Stimulated activated effector memory CD8-positive, alpha-beta T cell treated with anti-CD3 and anti-CD28 coated beads, Interleukin-12 subunit alpha, Interleukin-12 subunit beta, amount 100 ng/mL, for 72 hours (primary cell): ENCODE results near the gene R3HDM2.
A peak's percentile ranks its signal among the peaks of the same experiment; 100 is the strongest.
"Not testable (repeated sequence)": the region's sequence is repeated elsewhere in the genome, so short reads cannot be mapped to it uniquely, and the experiment has no call there.

Experiments
- ATAC-seq: fragments of 150-1000 bp; cut with Tn5 transposase; 2 replicates; pipeline ENCODE4 v1.10.0; 2021
- DNase-seq, 2 donors: peaks; one replicate each; pipeline ENCODE4 v3.0.0; 2021 to 2022; ENCODE audit warnings: low spot score in 2 of 2
- H3K27ac Mint-ChIP-seq: one replicate; pipeline ENCODE4 v1.8.0; 2022; ENCODE audit warnings: mild to moderate bottlenecking, mixed read lengths
- H3K36me3 Mint-ChIP-seq: one replicate; pipeline ENCODE4 v1.8.0; 2022; ENCODE audit warnings: mild to moderate bottlenecking, mixed read lengths
- H3K4me1 Mint-ChIP-seq: one replicate; pipeline ENCODE4 v1.8.0; 2022; ENCODE audit warnings: mixed read lengths
- H3K4me3 Mint-ChIP-seq: one replicate; pipeline ENCODE4 v1.8.0; 2022; ENCODE audit warnings: mild to moderate bottlenecking, mixed read lengths
- H3K9me3 Mint-ChIP-seq: one replicate; pipeline ENCODE4 v1.8.0; 2022; ENCODE audit warnings: mixed read lengths

Gene R3HDM2

DNA sequence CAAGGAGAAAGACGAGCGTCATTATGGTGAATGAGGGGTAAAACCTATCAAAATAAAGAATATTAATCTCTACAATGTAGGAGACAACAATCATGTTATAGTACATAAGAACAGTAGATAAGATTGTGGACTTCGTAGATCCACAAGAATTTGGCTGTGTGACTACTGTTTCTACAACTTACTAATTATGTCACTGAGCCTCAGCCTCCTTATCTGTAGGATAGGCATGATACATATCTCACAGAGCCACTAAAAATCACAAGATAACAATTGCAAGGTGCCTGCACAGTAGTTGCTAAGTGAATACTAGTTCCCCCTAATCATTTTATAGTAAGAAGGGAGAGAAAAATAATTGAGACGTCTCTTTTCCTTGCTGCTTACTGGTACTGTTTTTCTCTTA lies 101.6 kb downstream of the R3HDM2 start:
- ATAC-seq, result no peak
- H3K4me1 Mint-ChIP-seq, result no peaks in the 10 kb centered on the region
- H3K27ac Mint-ChIP-seq, result no peak overlapping the region
- H3K9me3 Mint-ChIP-seq, result no peaks in the 10 kb centered on the region
- H3K36me3 Mint-ChIP-seq, result peaks cover 30% of the 10 kb centered on the region
- DNase-seq, result no peak
- H3K4me3 Mint-ChIP-seq, result no peak overlapping the region

DNA sequence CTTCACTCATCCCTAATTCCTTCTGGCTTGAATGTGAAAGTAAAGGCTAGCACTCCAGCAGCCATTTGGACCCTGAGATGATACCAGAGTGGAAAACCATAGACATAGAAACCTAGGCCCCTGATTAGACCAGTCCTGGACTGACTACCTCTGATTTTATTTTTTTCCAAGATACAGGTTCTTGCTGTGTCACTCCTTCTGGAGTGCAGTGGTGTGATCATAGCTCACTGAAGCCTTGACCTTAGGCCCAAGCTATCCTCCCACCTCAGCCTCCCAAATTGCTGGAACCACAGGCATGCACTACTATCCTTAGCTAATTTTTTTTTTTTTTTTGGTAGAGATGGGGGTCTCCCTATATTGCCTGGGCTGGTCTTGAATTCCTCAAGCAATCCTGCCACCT lies 105.4 kb downstream of the R3HDM2 start:
- no peak overlapping the region for H3K4me3 Mint-ChIP-seq
- no peak overlapping the region for H3K27ac Mint-ChIP-seq
- no peak for DNase-seq
- H3K36me3 Mint-ChIP-seq, result peaks cover 9% of the 10 kb centered on the region
- no peak for ATAC-seq
- no peaks in the 10 kb centered on the region for H3K4me1 Mint-ChIP-seq
- no peaks in the 10 kb centered on the region for H3K9me3 Mint-ChIP-seq

DNA sequence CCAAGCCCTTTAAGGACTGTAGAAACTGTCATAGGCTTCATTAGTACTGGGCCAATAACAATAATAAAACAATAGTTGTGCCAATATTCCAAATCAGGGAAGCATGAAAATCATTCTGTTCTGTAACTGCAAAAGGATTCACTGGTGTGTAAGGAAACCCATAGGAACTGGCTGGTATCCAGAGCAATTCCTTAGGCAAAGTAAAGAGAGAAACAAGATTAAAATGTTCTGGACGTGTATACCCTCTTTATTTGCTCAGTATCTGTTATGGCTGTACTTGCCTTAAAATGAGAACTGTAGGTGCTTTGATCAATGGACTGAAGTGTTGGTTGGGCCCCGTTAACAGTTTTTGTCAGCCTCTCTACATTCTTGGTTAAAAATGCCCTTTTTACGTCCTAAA lies 107.4 kb downstream of the R3HDM2 start:
- Mint-ChIP-seq H3K4me3 (no peak overlapping the region), H3K27ac (peak overlapping the region; percentile 35), H3K4me1 (no peaks in the 10 kb centered on the region), H3K36me3 (peaks cover 9% of the 10 kb centered on the region), H3K9me3 (no peaks in the 10 kb centered on the region)
- ATAC-seq, result no peak
- DNase-seq, result no peak

DNA sequence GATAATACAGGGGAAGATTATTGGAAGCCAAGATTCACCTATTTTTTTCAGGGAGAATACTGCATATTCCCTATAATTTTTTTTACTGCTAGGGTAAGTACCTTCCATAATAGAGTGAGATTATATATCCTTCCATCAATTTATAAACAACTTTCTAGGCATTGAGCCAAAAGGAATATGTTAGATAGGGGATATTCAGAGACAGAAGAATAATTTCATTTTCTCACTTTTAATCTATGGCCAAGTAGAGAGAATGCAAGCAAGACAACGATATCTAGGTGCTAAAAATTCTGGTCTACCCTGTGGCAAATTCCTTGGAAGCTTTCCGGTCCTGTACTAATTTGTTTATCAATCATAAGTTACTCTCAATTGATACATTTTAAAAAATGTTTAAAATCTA lies 110.2 kb downstream of the R3HDM2 start:
- Mint-ChIP-seq H3K9me3 (no peaks in the 10 kb centered on the region), H3K27ac (no peak overlapping the region), H3K36me3 (no peaks in the 10 kb centered on the region), H3K4me1 (no peaks in the 10 kb centered on the region), H3K4me3 (no peak overlapping the region)
- no peak for DNase-seq
- ATAC-seq, result no peak

DNA sequence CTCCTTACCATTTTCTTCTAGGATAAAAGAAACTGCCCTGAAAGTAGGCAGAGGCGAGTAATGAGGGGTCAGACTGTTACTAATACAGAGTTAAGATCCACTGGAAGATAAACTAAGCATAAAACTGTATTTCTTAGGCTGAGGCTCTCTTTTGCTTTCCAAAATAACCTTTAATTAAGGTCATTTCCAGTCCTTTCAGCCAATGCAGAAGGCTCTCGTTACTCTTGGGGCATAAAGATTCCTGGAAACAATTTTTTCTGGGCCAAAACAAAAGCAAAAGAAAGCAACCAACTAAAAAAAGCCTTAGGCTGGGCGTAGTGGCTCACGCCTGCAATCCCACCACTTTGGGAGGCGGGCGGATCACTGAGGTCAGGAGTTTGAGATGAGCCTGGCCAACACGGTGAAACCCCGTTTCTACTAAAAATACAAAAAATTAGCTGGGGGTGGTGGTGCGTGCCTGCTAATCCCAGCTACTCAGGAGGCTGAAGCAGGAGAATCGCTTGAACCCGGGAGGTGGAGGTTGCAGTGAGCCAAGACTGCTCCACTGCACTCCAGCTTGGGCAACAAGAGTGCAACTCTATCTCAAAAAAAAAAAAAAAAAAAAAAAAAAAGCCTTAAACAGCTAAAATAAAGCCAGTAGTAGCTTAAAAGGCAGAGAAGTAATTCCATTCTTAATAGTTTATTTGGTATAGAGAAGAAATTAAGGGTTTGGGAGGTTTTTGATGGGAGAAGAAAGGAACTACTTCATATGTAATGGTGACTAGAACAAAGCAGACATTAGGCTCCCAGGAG lies 111.0 kb downstream of the R3HDM2 start:
- no peaks in the 10 kb centered on the region for H3K4me1 Mint-ChIP-seq
- no peaks in the 10 kb centered on the region for H3K9me3 Mint-ChIP-seq
- ATAC-seq (no peak), DNase-seq (no peak)
- no peak overlapping the region for H3K4me3 Mint-ChIP-seq
- no peaks in the 10 kb centered on the region for H3K36me3 Mint-ChIP-seq
- peak overlapping the region; percentile 52 for H3K27ac Mint-ChIP-seq

DNA sequence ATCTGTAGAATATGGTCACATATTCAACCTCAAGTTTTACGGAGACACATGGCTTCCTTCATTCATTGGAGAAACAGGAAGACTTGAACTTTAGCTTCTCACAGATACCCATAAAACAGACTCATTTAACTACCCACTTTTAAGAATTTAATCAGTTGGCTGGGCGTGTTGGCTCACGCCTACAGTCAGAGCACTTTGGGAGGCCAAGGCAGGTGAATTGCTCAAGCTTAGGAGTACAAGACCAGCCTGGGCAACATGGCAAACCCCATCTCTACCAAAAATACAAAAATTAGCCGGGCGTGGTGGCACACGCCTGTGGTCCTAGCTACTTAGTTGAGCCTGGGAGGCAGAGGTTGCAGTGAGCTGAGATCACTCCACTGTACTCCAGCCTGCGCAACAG lies 115.2 kb downstream of the R3HDM2 start:
- peak overlapping the region; percentile 68 for H3K27ac Mint-ChIP-seq
- DNase-seq, result no peak
- no peaks in the 10 kb centered on the region for H3K9me3 Mint-ChIP-seq
- no peak overlapping the region for H3K4me3 Mint-ChIP-seq
- ATAC-seq, result no peak
- H3K4me1 Mint-ChIP-seq, result no peaks in the 10 kb centered on the region
- no peaks in the 10 kb centered on the region for H3K36me3 Mint-ChIP-seq

DNA sequence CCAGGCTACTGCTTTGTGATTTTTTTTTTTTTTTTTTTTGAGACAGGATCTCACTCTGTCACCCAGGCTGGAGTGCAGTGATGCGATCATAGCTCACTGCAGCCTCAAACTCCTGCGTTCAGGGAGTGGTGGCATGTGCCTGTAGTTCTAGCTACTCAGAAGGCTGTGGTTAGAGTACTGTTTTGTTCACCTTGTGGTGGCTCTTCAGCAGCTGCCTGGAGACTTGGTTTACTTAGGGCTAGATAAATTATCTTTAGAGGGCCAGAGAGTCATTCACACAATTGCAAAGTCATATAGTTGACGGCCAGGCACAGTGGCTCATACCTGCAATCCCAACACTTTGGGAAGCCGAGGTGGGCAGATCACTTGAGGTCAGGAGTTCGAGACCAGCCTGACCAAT lies 118.6 kb downstream of the R3HDM2 start:
- not testable (repeated sequence) for ATAC-seq, DNase-seq, H3K4me1 Mint-ChIP-seq, H3K4me3 Mint-ChIP-seq, H3K27ac Mint-ChIP-seq, H3K9me3 Mint-ChIP-seq
- H3K36me3 Mint-ChIP-seq, result peaks cover 24% of the 10 kb centered on the region

DNA sequence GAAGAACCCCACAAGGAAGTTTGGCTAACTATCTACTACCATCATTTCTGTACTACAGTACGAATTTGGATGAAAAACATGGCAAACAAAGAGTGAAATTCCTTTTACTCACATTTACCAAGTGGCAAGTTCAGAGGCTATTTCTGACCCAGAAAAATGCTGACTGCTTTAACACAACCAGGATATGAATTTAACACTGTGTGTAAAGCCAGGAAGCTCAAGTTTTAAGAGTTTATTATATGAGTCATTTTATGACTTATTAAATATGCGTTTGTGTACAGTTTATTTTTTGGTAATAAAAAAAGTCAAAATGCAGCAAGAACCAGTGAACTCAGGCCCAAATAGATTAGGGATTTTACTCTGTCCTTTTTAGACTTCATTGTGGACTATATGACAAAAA lies 121.4 kb downstream of the R3HDM2 start:
- Mint-ChIP-seq H3K9me3 (no peaks in the 10 kb centered on the region), H3K4me3 (no peak overlapping the region), H3K27ac (peak overlapping the region; percentile 69), H3K4me1 (peaks cover 6% of the 10 kb centered on the region), H3K36me3 (peaks cover 24% of the 10 kb centered on the region)
- no peak for ATAC-seq
- no peak for DNase-seq

DNA sequence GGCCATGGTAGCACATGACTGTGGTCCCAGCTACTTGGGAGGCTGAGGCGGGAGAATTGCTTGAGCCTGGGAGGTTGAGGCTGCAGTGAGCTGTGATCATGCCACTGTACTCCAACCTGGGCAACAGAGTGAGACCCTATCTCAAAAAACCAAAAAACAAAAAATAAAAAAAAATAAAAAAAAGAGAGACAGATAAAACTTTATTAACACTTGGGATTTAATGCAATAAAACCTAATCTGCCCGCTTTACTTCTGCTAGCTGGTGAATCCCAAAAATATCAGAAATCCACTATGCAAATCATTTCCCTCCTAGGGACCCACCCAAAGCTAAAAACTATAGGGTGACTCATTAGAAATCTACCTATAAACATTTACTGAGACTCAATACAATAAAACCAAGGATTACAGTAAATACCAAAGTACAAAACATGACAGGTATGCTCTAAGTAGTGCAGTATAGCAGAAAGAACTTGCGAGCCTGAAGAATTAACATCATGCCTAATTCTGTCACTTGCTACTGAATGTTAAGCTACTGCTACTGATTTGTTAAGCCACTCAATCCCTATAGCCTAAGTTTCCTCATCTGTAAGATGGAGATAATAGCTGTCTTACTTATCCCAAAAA lies 129.8 kb downstream of the R3HDM2 start:
- Mint-ChIP-seq H3K27ac (no peak overlapping the region), H3K9me3 (no peaks in the 10 kb centered on the region), H3K4me3 (no peak overlapping the region), H3K36me3 (peaks cover 64% of the 10 kb centered on the region), H3K4me1 (no peaks in the 10 kb centered on the region)
- DNase-seq (no peak), ATAC-seq (no peak)

DNA sequence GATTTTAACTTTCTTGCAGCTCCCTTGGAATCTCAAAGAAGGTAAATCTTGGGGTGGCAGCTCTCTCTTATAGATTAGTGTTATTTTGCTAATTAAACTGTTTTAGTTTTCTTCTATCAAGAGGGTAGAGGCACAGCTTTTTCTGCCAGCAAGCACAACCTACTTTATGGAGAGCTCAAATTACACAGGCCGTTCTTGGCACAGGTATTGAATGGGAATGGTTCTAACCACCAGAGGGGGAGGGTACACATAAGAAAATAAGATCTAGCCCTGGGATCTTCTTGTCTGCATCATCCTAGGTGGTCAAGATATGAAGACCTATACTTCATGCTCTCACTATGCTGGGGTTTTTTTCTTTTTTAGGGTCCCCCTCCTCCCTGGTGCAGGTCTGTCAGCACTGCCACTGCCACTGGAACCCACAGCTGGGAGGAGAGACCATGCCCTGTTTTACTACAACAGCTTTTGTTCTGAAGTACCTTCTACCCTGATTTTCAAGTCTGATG lies 131.3 kb downstream of the R3HDM2 start:
- DNase-seq (no peak), ATAC-seq (no peak)
- Mint-ChIP-seq H3K4me1 (no peaks in the 10 kb centered on the region), H3K36me3 (peaks cover 77% of the 10 kb centered on the region), H3K27ac (peak overlapping the region; percentile 23), H3K9me3 (no peaks in the 10 kb centered on the region), H3K4me3 (no peak overlapping the region)

DNA sequence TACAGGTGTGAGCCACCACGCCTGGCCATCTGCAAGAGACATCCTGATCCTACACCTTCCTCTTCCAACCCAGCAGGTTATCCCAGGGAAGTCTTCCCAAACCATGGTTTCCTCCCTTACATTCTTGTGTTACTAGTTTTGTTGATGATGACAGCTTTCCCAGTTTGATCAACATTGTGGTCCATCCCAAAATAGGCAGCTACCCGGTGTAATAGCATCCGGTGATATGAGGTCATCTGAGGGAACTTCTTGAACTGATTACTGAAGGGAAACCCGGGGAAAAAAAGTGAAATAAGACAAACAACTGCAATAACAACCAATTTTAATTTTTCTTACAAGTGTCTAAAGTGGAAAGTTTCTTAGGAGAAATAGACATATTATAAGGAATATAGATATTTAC lies 134.6 kb downstream of the R3HDM2 start:
- ATAC-seq (no peak), DNase-seq (no peak)
- no peak overlapping the region for H3K27ac Mint-ChIP-seq
- H3K9me3 Mint-ChIP-seq, result no peaks in the 10 kb centered on the region
- peaks cover 75% of the 10 kb centered on the region for H3K36me3 Mint-ChIP-seq
- H3K4me3 Mint-ChIP-seq, result no peak overlapping the region
- H3K4me1 Mint-ChIP-seq, result no peaks in the 10 kb centered on the region

DNA sequence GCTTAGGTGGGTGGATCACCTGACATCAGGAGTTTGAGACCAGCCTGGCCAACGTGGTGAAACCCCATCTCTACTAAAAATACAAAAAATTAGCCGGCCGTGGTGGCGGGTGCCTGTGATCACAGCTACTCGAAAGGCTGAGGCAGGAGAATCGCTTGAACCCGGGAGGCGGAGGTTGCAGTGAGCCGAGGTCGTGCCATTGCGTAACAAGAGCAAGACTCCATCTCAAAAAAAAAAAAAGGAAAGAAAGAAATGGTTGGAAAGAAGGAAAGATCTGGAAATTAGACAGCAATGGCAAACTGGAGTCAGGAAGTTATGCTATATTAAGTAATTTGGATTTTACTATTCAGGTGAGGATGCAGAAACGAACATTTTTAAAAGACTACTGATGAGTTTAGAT lies 148.8 kb downstream of the R3HDM2 start:
- DNase-seq, H3K4me3 Mint-ChIP-seq, H3K9me3 Mint-ChIP-seq, ATAC-seq: not testable (repeated sequence)
- peak overlapping the region; percentile 89 for H3K27ac Mint-ChIP-seq
- peaks cover 65% of the 10 kb centered on the region for H3K36me3 Mint-ChIP-seq
- peaks cover 13% of the 10 kb centered on the region for H3K4me1 Mint-ChIP-seq

DNA sequence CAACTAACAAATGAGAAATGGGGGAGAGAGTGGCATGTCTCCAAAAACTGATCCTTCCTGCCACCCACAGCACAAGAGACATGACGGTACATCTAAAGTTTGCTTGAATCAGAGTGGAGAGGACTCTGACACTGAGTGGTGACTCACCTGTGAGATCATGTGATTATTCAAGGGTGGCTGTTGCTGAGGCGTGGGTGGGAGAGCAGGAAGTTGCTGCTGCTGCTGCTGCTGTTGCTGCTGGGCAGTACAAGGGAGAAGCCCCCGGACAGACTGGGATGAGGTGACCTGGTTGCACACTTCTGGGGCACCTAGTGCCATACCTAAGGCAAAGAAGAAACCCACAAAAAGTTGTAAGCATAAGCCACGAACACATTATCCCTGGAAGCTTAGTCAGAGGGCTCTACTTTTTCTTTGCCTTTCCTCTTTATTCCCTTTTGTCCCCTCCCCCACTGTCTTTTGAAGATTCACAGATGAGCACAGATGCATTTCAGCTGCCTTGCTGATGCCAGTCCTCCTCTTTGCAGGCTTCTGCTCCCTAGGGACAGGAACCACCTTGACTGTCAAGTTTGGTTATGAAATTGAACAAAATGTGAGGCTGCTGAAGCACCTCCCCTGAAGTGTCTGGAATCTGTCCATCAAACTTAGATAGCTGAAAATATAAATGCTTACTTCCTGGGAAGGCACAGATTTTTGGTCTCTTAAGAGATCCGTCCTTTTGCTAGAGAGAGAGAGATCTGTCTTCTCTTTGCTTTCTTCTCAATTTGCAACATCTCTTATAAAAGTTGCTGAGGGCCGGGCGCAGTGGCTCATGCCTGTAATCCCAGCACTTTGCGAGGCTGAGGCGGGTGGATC lies 150.4 kb downstream of the R3HDM2 start:
- H3K27ac Mint-ChIP-seq, result peak overlapping the region; percentile 89
- DNase-seq (peak; percentile 43 to 82), ATAC-seq (peak; percentile 100)
- H3K36me3 Mint-ChIP-seq, result peaks cover 74% of the 10 kb centered on the region
- no peaks in the 10 kb centered on the region for H3K9me3 Mint-ChIP-seq
- H3K4me3 Mint-ChIP-seq, result peak overlapping the region; percentile 51
- H3K4me1 Mint-ChIP-seq, result peaks cover 13% of the 10 kb centered on the region

DNA sequence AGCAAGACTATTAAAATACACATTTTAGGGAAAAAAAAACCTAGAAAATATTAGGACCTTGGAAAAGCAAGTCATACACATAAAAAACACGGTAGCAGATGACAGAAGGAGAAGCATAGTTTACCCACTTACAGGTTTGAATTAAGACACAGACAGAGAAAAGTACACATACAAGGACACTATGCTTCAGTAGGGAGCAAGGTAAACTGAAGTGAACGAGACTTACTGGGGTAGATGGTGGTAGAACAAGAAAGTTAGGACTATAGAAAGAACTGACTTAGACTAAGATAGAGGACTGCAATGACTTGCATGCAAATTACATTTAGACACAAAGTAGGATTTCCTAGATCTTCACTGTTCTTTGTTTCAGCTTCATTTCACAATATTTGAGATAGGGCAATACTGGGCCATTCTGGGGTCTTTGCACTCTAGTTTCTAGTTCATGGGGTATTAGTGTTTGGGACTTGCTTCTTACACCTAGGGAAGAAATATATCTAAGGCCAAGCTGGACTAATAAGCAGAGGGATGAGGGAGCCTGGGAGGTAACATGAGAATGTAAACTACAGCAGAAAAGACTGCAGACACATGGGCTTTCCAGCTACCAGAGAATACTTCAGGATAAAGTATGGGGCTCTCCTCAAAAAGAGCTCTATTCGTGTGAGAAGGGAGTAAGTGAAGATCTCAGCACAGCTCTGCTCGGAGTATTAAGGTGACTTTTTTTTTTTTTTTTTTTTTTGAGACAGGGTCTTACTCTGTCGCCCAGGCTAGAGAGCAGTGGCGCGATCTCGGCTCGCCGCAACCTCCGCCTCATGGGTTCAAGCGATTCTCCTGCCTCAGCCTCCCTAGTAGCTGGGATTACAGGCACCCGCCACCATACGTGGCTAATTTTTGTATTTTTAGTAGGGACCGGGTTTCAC lies 152.1 kb downstream of the R3HDM2 start:
- Mint-ChIP-seq H3K4me3 (no peak overlapping the region), H3K9me3 (no peaks in the 10 kb centered on the region), H3K36me3 (peaks cover 88% of the 10 kb centered on the region), H3K27ac (peak overlapping the region; percentile 41), H3K4me1 (peaks cover 13% of the 10 kb centered on the region)
- no peak for DNase-seq
- ATAC-seq, result no peak
